ENCODE measurements around the gene TECTA.

The TECTA gene

GRCh38 chr11:121063728-121064127, 37.3 kb upstream of the TECTA start:
- no peaks in the 10 kb centered on the region for H4K20me1 ChIP-seq (ENCODE audit: insufficient read depth, low read length)
- peaks cover 10% of the 10 kb centered on the region; the same call in 1 of the 2 replicates for H3K36me3 ChIP-seq (ENCODE audit: insufficient read depth, low read length)
- DNase-seq, result no peak
- no peak for TF ChIP-seq EZH2 (IDR thresholded peaks at IDR 0.05; ENCODE audit: borderline replicate concordance, low read depth, low read length, severe bottlenecking)
- TF ChIP-seq, protein P1, sequence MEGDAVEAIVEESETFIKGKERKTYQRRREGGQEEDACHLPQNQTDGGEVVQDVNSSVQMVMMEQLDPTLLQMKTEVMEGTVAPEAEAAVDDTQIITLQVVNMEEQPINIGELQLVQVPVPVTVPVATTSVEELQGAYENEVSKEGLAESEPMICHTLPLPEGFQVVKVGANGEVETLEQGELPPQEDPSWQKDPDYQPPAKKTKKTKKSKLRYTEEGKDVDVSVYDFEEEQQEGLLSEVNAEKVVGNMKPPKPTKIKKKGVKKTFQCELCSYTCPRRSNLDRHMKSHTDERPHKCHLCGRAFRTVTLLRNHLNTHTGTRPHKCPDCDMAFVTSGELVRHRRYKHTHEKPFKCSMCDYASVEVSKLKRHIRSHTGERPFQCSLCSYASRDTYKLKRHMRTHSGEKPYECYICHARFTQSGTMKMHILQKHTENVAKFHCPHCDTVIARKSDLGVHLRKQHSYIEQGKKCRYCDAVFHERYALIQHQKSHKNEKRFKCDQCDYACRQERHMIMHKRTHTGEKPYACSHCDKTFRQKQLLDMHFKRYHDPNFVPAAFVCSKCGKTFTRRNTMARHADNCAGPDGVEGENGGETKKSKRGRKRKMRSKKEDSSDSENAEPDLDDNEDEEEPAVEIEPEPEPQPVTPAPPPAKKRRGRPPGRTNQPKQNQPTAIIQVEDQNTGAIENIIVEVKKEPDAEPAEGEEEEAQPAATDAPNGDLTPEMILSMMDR (IDR thresholded peaks at IDR 0.05; ENCODE audit: borderline replicate concordance, extremely low read depth, low read length, poor library complexity, severe bottlenecking), result peak; percentile 35
- no peaks in the 10 kb centered on the region for H3K9me3 ChIP-seq (ENCODE audit: insufficient read depth, low read length, severe bottlenecking)
- no peak overlapping the region for H3K4me3 ChIP-seq (ENCODE audit: low read depth in 1 of 2, low read length in 2 of 2)
- H2AFZ ChIP-seq (ENCODE audit: low read depth, low read length), result no peak overlapping the region
- no peak overlapping the region for H3K27ac ChIP-seq (ENCODE audit: low read length)
- H3K79me2 ChIP-seq (ENCODE audit: insufficient read depth, low read length), result no peaks in the 10 kb centered on the region
- no peak overlapping the region for H3K9ac ChIP-seq (ENCODE audit: low read depth, low read length)
- ATAC-seq (ENCODE audit: insufficient read depth, low read depth), result no peak
- H3K27me3 ChIP-seq (ENCODE audit: insufficient read depth, low read length, poor library complexity), result no peaks in the 10 kb centered on the region
- no peak overlapping the region for H3K4me2 ChIP-seq (ENCODE audit: insufficient read depth, low read length)
- no peaks in the 10 kb centered on the region for H3K4me1 ChIP-seq (ENCODE audit: insufficient read depth, low read length)

- ATAC-seq (ENCODE audit: insufficient read depth, low read depth) (no peak), DNase-seq (no peak)
- H3K9me3 ChIP-seq (ENCODE audit: insufficient read depth, low read length, severe bottlenecking), result no peaks in the 10 kb centered on the region
- no peaks in the 10 kb centered on the region for H3K27me3 ChIP-seq (ENCODE audit: insufficient read depth, low read length, poor library complexity)
- H3K4me1 ChIP-seq (ENCODE audit: insufficient read depth, low read length), result no peaks in the 10 kb centered on the region
- H3K27ac ChIP-seq (ENCODE audit: low read length), result no peak overlapping the region
- no peak overlapping the region for H3K9ac ChIP-seq (ENCODE audit: low read depth, low read length)
- no peak overlapping the region for H2AFZ ChIP-seq (ENCODE audit: low read depth, low read length)
- H4K20me1 ChIP-seq (ENCODE audit: insufficient read depth, low read length), result no peaks in the 10 kb centered on the region
- no peak for TF ChIP-seq EZH2 (IDR thresholded peaks at IDR 0.05; ENCODE audit: borderline replicate concordance, low read depth, low read length, severe bottlenecking)
- TF ChIP-seq, protein P1 (IDR thresholded peaks at IDR 0.05; ENCODE audit: borderline replicate concordance, extremely low read depth, low read length, poor library complexity, severe bottlenecking), result no peak
- peaks cover 11% of the 10 kb centered on the region; the same call in 1 of the 2 replicates for H3K36me3 ChIP-seq (ENCODE audit: insufficient read depth, low read length)
- H3K4me3 ChIP-seq (ENCODE audit: low read depth in 1 of 2, low read length in 2 of 2), result no peak overlapping the region
- H3K79me2 ChIP-seq (ENCODE audit: insufficient read depth, low read length), result no peaks in the 10 kb centered on the region
- no peak overlapping the region for H3K4me2 ChIP-seq (ENCODE audit: insufficient read depth, low read length)
These were observed 34.4 kb upstream of the TECTA start for GRCh38 chr11:121066623-121067022.

- Histone ChIP-seq H3K9ac (ENCODE audit: low read depth, low read length) (no peak overlapping the region), H3K4me2 (ENCODE audit: insufficient read depth, low read length) (no peak overlapping the region), H3K27me3 (ENCODE audit: insufficient read depth, low read length, poor library complexity) (no peaks in the 10 kb centered on the region), H3K79me2 (ENCODE audit: insufficient read depth, low read length) (no peaks in the 10 kb centered on the region), H3K9me3 (ENCODE audit: insufficient read depth, low read length, severe bottlenecking) (no peaks in the 10 kb centered on the region), H3K36me3 (ENCODE audit: insufficient read depth, low read length) (peaks cover 9% of the 10 kb centered on the region; the same call in 1 of the 2 replicates), H2AFZ (ENCODE audit: low read depth, low read length) (no peak overlapping the region), H3K27ac (ENCODE audit: low read length) (no peak overlapping the region), H4K20me1 (ENCODE audit: insufficient read depth, low read length) (no peaks in the 10 kb centered on the region), H3K4me1 (ENCODE audit: insufficient read depth, low read length) (no peaks in the 10 kb centered on the region), H3K4me3 (ENCODE audit: low read depth in 1 of 2, low read length in 2 of 2) (no peak overlapping the region)
- ATAC-seq (ENCODE audit: insufficient read depth, low read depth) (no peak), DNase-seq (no peak)
- TF ChIP-seq, protein P1 (IDR thresholded peaks at IDR 0.05; ENCODE audit: borderline replicate concordance, extremely low read depth, low read length, poor library complexity, severe bottlenecking), result no peak
- no peak for TF ChIP-seq EZH2 (IDR thresholded peaks at IDR 0.05; ENCODE audit: borderline replicate concordance, low read depth, low read length, severe bottlenecking)
These were observed 34.0 kb upstream of the TECTA start for GRCh38 chr11:121067026-121067425.

- Histone ChIP-seq H3K79me2 (ENCODE audit: insufficient read depth, low read length) (no peaks in the 10 kb centered on the region), H3K27ac (ENCODE audit: low read length) (no peak overlapping the region), H3K9me3 (ENCODE audit: insufficient read depth, low read length, severe bottlenecking) (no peaks in the 10 kb centered on the region), H3K4me3 (ENCODE audit: low read depth in 1 of 2, low read length in 2 of 2) (no peak overlapping the region), H3K4me1 (ENCODE audit: insufficient read depth, low read length) (no peaks in the 10 kb centered on the region), H2AFZ (ENCODE audit: low read depth, low read length) (no peak overlapping the region), H4K20me1 (ENCODE audit: insufficient read depth, low read length) (no peaks in the 10 kb centered on the region), H3K9ac (ENCODE audit: low read depth, low read length) (no peak overlapping the region), H3K36me3 (ENCODE audit: insufficient read depth, low read length) (peaks cover 9% of the 10 kb centered on the region; the same call in 1 of the 2 replicates), H3K27me3 (ENCODE audit: insufficient read depth, low read length, poor library complexity) (no peaks in the 10 kb centered on the region), H3K4me2 (ENCODE audit: insufficient read depth, low read length) (no peak overlapping the region)
- no peak for ATAC-seq (ENCODE audit: insufficient read depth, low read depth)
- DNase-seq, result no peak
- TF ChIP-seq EZH2 (IDR thresholded peaks at IDR 0.05; ENCODE audit: borderline replicate concordance, low read depth, low read length, severe bottlenecking), result no peak
These were observed 33.6 kb upstream of the TECTA start for GRCh38 chr11:121067453-121067852.
